ENCODE results near the gene RBCK1.

The RBCK1 gene

DNA sequence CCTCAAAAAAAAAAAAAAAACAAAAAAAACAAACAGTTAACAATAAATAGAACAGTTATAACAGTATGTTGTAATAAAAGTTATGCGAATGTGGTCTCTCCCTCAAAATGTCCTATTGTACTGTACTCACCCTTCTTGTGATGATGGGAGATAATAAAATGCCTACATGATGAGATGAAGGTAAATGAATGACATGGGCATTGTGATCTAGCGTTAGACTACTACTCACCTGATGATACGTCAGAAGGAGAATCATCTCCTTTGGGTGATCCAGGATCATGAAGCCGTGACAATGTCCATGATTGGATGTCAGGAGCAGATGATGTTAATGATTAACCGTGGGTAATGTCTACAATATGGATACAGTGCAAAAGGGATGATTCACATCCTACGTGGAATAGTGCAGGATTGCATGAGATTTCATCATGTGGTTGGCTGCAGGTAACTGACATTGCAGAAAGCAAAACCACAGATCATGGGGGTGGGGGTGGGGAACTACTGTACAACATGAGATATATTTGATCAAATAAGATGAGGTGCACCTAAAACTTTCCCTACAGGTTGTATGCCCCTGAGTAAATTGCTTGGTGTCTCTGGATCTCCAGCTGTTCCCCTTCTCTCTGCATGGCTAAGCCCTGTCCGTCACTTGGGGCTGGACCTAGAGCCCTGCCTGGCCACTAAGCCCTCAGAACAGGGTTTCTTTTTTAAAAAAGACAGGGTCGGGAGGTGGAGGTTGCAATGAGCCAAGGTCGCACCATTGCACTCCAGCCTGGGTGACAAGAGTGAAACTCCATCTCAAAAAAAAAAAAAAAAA, 6.2 kb upstream of the RBCK1 start:
- TF ChIP-seq, protein P1, sequence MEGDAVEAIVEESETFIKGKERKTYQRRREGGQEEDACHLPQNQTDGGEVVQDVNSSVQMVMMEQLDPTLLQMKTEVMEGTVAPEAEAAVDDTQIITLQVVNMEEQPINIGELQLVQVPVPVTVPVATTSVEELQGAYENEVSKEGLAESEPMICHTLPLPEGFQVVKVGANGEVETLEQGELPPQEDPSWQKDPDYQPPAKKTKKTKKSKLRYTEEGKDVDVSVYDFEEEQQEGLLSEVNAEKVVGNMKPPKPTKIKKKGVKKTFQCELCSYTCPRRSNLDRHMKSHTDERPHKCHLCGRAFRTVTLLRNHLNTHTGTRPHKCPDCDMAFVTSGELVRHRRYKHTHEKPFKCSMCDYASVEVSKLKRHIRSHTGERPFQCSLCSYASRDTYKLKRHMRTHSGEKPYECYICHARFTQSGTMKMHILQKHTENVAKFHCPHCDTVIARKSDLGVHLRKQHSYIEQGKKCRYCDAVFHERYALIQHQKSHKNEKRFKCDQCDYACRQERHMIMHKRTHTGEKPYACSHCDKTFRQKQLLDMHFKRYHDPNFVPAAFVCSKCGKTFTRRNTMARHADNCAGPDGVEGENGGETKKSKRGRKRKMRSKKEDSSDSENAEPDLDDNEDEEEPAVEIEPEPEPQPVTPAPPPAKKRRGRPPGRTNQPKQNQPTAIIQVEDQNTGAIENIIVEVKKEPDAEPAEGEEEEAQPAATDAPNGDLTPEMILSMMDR (IDR thresholded peaks at IDR 0.05): no peak

DNA sequence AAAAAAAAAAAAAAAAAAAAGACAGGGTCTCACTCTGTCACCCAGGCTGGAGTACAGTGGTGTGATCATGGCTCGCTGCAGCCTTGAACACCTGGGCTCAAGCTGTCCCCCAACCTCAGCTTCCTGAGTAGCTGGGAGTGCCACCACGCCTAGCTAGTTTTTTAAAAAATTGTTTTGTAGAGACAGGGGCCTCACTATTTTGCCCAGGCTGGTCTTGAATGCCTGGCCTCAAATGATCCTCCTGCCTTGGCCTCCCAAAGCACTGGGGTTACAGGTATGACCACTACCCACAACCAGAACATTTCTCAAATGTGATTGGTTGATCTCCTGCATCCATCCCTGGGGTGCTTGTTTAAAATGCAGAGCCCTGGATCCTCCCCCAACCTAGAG, 5.6 kb upstream of the RBCK1 start:
- TF ChIP-seq, protein P1 (IDR thresholded peaks at IDR 0.05): no peak

DNA sequence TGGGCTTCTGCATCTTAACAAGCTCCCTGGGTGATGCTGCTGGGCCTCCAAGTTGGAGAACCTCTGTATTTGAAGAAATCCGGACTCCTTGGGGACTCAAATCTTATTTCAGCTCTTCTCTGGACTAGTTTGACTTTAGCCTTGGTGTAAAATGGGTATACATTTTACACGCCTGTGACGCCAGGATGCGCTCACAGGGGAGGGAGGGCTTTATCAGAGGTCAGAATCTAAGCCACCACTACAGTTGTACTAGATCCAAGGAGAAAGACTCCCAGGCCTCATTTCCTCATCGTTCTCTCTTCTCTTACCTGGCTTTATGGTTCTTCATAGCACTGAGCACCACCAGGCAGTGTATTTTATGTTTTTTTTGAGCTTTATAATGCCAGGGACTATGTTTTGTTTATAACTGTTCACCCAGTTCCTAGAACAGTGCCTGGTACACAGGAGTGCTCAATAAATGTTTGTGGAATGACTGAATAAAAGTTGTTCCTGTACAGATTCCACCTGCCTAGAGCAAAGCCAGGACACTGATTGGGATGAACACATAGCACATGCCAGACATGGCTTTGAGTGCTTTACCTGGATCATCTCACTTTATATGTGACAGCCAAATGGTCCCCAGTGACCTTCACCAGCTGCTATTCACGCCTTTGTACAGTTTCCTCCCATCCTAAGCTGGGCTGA, 5.1 kb upstream of the RBCK1 start:
- TF ChIP-seq, protein P1 (IDR thresholded peaks at IDR 0.05): no peak

DNA sequence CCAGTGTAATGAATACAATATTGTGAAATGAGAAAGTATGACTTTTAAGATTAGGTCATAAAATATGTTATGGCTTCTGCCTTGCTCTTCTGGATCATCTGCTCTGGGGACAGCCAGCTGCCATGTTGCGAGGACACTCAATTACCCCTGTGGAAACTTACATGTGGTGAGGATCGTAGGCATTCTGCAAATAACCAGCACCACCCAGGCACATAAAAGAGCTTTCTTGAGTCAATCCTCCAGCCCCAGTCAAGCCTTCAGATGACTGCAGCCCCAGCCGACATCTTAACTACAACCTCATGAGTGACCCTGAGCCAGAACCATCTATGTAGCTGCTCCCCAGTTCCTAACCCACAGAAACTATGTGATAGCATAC, 4.5 kb upstream of the RBCK1 start:
- TF ChIP-seq, protein P1 (IDR thresholded peaks at IDR 0.05): no peak

DNA sequence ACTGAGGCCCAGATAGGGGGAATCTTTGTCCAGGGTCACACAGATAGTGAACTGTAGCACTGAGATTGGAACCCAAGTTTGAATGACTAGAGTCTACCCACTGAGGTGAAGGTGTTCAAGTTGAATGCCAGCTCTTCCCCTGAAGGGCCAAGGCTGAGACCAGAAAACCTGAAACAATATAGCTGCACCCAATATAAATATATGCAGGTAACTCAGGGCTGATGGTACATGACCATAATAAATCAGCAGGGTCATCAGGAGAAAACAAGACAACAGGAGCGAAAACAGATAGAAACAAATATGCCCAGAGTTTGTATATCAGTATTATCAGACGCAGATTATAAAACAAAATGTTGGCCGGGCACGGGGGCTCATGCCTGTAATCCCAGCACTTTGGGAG, 4.0 kb upstream of the RBCK1 start:
- TF ChIP-seq, protein P1 (IDR thresholded peaks at IDR 0.05): no peak

DNA sequence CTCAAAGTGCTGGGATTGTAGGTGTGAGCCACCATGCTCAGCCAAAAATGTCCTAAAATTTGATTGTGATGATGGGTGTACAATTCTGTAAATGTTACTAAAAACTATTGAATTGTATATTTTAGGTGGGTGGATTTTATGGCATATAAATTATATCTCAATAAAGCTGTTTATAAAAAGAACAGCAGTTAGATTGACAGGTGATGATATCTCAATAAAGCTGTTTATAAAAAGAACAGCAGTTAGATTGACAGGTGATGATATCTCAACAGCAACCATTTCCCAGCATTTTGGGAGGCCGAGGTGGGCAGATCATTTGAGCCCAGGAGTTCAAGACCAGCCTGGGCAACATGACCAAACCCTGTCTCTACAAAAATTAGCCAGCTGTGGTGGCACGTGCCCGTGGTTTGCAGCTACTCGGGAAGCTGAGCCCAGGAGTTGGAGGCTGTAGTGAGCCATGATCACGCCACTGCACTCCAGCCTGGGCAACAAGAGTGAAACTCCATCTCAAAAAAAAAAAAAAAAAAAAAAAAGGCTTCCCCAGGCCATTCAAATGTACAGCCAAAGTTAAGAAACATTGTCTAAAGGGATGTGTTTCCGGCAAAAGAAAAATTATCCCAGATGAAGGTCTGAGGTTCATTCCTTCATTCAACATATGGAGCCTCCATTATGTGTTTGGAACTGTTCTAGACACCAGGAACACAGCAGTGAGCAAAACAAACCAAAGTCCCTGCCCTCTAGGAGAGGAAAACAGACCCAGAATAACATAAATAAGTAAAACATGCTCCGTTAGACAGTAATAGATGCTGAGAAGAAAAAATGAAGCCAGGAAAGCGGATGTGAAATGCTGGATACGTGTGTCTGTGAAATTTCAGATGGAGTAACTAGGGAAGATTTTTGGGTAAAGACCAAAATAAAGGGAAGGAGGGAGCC, 1.6 kb upstream of the RBCK1 start:
- TF ChIP-seq, protein P1 (IDR thresholded peaks at IDR 0.05): no peak
